ENCODE results near the gene DNAAF1. TPM values are rescaled to one million over a fixed set of nuclear protein-coding genes. Genes with fewer than 3 reads are reported as not detected.

The DNAAF1 gene
- total RNA-seq, 1 donor from 2014 or later = not detected

GRCh38 chr16:84137287-84137686 is 7.8 kb upstream of the DNAAF1 start:
- no peak for TF ChIP-seq CTCF (IDR thresholded peaks at IDR 0.05)
- no peak for DNase-seq (ENCODE audit: extremely low spot score, unreplicated experiment)
- Mint-ChIP-seq H3K4me1 (ENCODE audit: unreplicated experiment) (peaks cover 33% of the 10 kb centered on the region), H3K27me3 (ENCODE audit: unreplicated experiment) (no peaks in the 10 kb centered on the region), H3K27ac (ENCODE audit: unreplicated experiment) (no peak overlapping the region), H3K36me3 (ENCODE audit: unreplicated experiment) (no peaks in the 10 kb centered on the region), H3K4me3 (ENCODE audit: unreplicated experiment) (no peak overlapping the region), H3K9me3 (ENCODE audit: unreplicated experiment) (no peaks in the 10 kb centered on the region)

DNA sequence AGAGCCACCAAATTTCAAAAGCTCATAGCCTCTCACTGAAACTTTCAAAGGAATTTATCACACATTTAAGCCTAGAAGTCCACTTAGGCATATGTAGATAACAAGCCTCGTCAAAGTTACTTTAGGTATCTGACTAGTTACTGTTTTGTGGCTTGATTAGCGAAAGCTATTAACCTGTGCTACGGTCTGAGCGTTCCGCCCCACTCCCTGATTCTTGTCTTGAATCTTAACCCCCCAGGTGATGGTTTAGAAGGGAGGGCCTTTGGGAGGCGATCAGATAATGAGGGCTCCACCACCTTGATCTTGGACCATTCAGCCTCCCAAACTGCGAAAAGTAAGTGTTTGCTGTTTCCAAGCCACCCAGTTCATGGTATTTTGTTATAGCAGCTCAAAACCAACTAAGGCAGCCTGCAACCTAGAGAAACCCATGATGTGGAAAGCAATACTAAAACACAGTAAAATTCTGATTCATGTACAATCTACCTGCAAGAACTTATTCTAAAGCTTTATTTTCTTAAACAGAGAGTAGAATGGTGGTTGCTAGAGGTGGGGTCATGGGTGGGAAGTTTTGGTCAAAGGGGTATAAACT is 7.2 kb upstream of the DNAAF1 start:
- Mint-ChIP-seq H3K9me3 (ENCODE audit: unreplicated experiment) (no peaks in the 10 kb centered on the region), H3K4me3 (ENCODE audit: unreplicated experiment) (no peak overlapping the region), H3K27me3 (ENCODE audit: unreplicated experiment) (no peaks in the 10 kb centered on the region), H3K4me1 (ENCODE audit: unreplicated experiment) (peaks cover 30% of the 10 kb centered on the region), H3K36me3 (ENCODE audit: unreplicated experiment) (no peaks in the 10 kb centered on the region), H3K27ac (ENCODE audit: unreplicated experiment) (no peak overlapping the region)
- no peak for DNase-seq (ENCODE audit: extremely low spot score, unreplicated experiment)
- no peak for TF ChIP-seq CTCF (IDR thresholded peaks at IDR 0.05)

DNA sequence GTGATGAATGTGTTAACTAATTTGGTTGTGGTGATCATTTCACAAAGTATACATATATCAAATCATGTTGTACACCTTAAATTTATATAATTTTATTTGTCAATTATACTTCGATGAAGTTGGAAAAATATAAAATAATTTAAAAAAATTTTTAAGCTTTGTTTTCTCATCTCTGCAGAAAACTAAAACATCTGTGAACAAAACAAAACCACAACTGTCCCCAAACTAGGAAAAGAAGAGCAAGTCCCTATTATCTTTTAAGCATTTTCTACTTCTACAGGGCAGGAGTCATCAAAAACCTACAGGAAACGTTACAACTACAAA is 6.6 kb upstream of the DNAAF1 start:
- no peak for TF ChIP-seq CTCF (IDR thresholded peaks at IDR 0.05)
- Mint-ChIP-seq H3K27me3 (ENCODE audit: unreplicated experiment) (no peaks in the 10 kb centered on the region), H3K9me3 (ENCODE audit: unreplicated experiment) (no peaks in the 10 kb centered on the region), H3K4me3 (ENCODE audit: unreplicated experiment) (no peak overlapping the region), H3K4me1 (ENCODE audit: unreplicated experiment) (peaks cover 32% of the 10 kb centered on the region), H3K36me3 (ENCODE audit: unreplicated experiment) (no peaks in the 10 kb centered on the region), H3K27ac (ENCODE audit: unreplicated experiment) (no peak overlapping the region)
- DNase-seq (ENCODE audit: extremely low spot score, unreplicated experiment) = no peak

DNA sequence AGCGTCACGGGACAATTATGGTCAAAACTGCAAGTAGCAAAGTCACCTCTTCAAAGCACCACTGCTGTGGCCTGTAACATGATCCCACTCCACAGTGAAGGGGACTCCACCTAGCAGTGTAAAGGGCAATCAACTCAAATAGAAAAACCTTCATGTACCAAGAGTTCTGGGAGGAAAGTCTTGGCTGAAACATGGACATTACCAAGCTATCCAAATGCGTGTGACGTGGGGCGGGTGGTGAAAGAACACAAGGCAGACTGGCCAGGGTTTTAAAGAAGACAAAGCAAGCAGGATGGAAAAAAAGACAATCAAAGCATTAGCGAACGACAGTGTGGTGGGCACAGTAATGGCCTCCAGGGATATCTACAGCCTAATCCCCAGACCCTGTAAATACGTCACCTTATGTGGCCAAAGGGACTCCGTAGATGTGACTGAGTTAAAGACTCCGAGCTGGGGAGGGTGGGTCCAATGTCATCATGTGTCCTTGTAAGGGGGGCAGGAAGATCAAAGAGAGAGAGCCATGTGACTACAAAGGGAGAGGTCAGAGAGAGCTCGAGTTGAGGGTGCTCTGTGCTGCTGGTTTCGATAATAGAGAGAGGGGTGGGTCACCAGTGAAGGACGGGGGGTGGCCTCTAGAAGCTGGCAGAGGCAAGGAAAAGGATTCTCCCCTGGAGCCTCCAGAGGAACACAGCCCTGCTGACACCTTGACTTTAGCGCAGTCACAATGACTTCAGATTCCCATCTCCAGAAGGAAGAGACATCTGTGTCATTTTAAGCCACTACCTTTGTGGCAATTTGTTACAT is 6.1 kb upstream of the DNAAF1 start:
- no peak for DNase-seq (ENCODE audit: extremely low spot score, unreplicated experiment)
- Mint-ChIP-seq H3K4me3 (ENCODE audit: unreplicated experiment) (no peak overlapping the region), H3K36me3 (ENCODE audit: unreplicated experiment) (no peaks in the 10 kb centered on the region), H3K4me1 (ENCODE audit: unreplicated experiment) (peaks cover 34% of the 10 kb centered on the region), H3K27me3 (ENCODE audit: unreplicated experiment) (no peaks in the 10 kb centered on the region), H3K9me3 (ENCODE audit: unreplicated experiment) (no peaks in the 10 kb centered on the region), H3K27ac (ENCODE audit: unreplicated experiment) (no peak overlapping the region)
- TF ChIP-seq CTCF (IDR thresholded peaks at IDR 0.05) = no peak

DNA sequence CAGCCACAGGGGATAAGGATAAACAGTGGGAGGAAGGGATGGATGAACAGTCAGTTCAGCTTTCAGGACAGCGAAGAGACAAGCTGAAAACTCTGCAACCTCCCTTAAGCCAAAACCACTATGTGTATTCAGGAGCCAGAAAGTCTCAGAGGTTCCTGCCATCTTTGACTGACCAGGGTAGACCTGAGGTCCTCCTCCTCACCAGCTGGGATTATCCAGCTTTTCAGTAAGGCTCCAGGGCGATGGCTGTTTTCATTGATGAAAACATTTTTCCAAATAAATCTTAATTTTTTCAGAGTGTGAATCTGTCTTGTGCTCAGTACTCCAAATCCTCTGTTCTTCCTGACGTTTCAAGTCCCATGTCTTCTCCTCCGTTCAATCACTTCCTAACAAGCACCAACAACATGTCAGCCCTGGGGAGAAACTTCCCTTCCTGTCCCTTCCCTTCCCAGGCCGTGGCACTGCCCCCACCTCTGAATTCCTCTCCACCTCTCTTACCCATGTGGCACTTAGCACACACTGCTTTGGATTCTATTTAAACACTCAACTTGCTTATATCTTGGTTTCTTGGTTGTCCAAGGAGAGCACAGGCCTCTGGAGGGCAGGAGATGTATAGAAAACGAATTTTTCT is 5.4 kb upstream of the DNAAF1 start:
- Mint-ChIP-seq H3K27me3 (ENCODE audit: unreplicated experiment) (no peaks in the 10 kb centered on the region), H3K27ac (ENCODE audit: unreplicated experiment) (no peak overlapping the region), H3K4me1 (ENCODE audit: unreplicated experiment) (peaks cover 38% of the 10 kb centered on the region), H3K4me3 (ENCODE audit: unreplicated experiment) (no peak overlapping the region), H3K36me3 (ENCODE audit: unreplicated experiment) (no peaks in the 10 kb centered on the region), H3K9me3 (ENCODE audit: unreplicated experiment) (no peaks in the 10 kb centered on the region)
- no peak for DNase-seq (ENCODE audit: extremely low spot score, unreplicated experiment)
- TF ChIP-seq CTCF (IDR thresholded peaks at IDR 0.05) = no peak
